Suprapubic skin (tissue), 4 donors: Measurements from ENCODE around the gene HPSE2. TPM values are rescaled to one million over a fixed set of nuclear protein-coding genes. Genes with fewer than 3 reads are reported as not detected.

Source experiments
- DNase-seq, 2 donors: peaks; one replicate each; pipeline ENCODE4 v3.0.0-alpha.2; 2019; ENCODE audit warnings: low spot score in 2 of 2
- H3K27ac ChIP-seq: fragments of 200-600 bp; sonication (generic); one replicate; pipeline ENCODE4 v1.5.1; 2019
- H3K27me3 ChIP-seq: fragments of 200-600 bp; sonication (generic); one replicate; pipeline ENCODE4 v1.5.1; 2019
- H3K36me3 ChIP-seq: fragments of 200-600 bp; sonication (generic); one replicate; pipeline ENCODE4 v1.5.1; 2019
- H3K4me1 ChIP-seq: fragments of 200-600 bp; sonication (generic); one replicate; pipeline ENCODE4 v1.5.1; 2019
- H3K4me3 ChIP-seq: fragments of 200-600 bp; sonication (generic); one replicate; pipeline ENCODE4 v1.5.1; 2019; ENCODE audit warnings: mild to moderate bottlenecking
- H3K9me3 ChIP-seq: fragments of 200-600 bp; sonication (generic); one replicate; pipeline ENCODE4 v1.5.1; 2019
- CTCF ChIP-seq, 2 donors: fragments of 200-600 bp in 1 of 2; fragments of 450-650 bp in 1 of 2; sonication (generic) in 1 of 2; IDR thresholded peaks; one replicate each; pipeline ENCODE4 v1.5.1; 2016 to 2019; ENCODE audit warnings: antibody characterized with exemption in 2 of 2, mild to moderate bottlenecking in 1 of 2, moderate library complexity in 1 of 2
- EP300 ChIP-seq: sonication (generic); formaldehyde crosslinking; IDR thresholded peaks from one replicate; pipeline ENCODE4 v1.6.1; 2017; ENCODE audit warnings: antibody characterized with exemption
- POLR2A ChIP-seq, 2 donors: fragments of 450-650 bp; IDR thresholded peaks; one replicate each; pipeline ENCODE4 v1.6.1; 2017; ENCODE audit warnings: antibody characterized with exemption in 2 of 2, mild to moderate bottlenecking in 2 of 2, moderate library complexity in 2 of 2
- POLR2AphosphoS5 ChIP-seq, 3 donors: sonication (generic); formaldehyde crosslinking; IDR thresholded peaks; one replicate each; pipeline ENCODE4 v1.6.1; 2017; ENCODE audit warnings: antibody characterized with exemption in 3 of 3
- WGBS: methylation state at CpG from one replicate; pipeline ENCODE4 v1.1.5; 2018; 5-methylcytosine and 5-hydroxymethylcytosine counted together
- total RNA-seq, 4 donors: library from RNA; depleted of rRNA; stranded (reverse); fragments of >200 nt; gene quantifications; one replicate each; pipeline ENCODE4 v1.1.0, GENCODE V29; 2016

HPSE2 gene
- total RNA-seq, 4 donors from 2014 or later: 0.95 to 1.3 (median 0.99) TPM

DNA sequence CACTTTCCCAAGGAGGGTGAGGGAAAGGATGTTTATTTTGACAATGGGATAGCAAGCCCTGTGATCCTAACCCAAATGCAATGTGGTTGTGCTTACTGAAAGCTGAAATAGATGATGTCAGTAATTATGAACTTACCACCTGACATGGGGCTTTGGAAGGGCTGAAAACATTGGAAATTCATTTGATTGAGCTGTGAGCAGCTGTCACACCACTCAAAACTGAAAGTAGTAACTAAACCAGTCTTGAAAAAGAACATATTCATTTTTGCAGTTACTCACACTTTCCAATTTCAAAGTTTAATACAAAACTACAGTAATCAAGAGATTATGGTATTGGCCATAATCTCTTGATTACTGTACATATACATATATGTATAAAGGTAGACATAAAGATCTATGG lies 633.4 kb downstream of the HPSE2 start:
- TF ChIP-seq POLR2A (IDR thresholded peaks at IDR 0.05) (no peak), POLR2AphosphoS5 (IDR thresholded peaks at IDR 0.05) (no peak), CTCF (IDR thresholded peaks at IDR 0.05) (no peak), EP300 (no peak)
- Histone ChIP-seq H3K27ac (no peak overlapping the region), H3K9me3 (no peaks in the 10 kb centered on the region), H3K27me3 (peaks cover 2% of the 10 kb centered on the region), H3K4me3 (no peak overlapping the region), H3K4me1 (no peaks in the 10 kb centered on the region), H3K36me3 (no peaks in the 10 kb centered on the region)
- no peak for DNase-seq

DNA sequence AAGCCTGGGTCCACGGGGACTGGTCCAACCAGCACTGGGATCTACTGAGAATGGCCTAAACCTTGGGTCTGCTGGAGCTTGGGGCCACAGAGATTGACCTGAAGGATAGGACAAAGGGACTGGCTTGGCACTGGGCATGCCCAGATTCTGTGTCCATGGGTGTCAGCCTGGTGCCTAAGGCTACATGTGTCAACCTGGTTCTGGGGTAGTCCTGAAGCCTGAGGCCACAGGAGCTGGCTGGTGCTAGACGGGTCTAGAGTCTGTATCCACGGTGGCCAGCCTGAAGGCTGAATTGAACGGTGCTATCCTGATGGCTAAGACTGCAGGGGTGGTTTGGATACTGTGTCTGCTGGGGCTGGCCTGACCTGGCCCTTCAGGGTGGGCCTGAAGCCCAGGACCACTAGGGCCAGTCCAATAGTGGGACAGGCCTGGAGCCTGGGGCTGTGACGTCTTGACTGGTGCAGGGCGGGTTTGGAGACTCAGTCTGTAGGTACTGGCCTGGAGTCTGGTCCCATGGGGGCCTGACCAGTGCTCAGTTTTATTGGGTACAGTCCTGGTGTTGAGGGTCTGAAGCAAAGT lies 636.5 kb downstream of the HPSE2 start:
- no peaks in the 10 kb centered on the region for H3K27me3 ChIP-seq
- H3K36me3 ChIP-seq: no peaks in the 10 kb centered on the region
- 94% methylated on average over 2 of the region's 6 CpGs for WGBS
- no peak for TF ChIP-seq EP300
- no peak for TF ChIP-seq CTCF (IDR thresholded peaks at IDR 0.05)
- no peak overlapping the region for H3K27ac ChIP-seq
- no peaks in the 10 kb centered on the region for H3K9me3 ChIP-seq
- no peaks in the 10 kb centered on the region for H3K4me1 ChIP-seq
- DNase-seq: no peak
- H3K4me3 ChIP-seq: no peak overlapping the region

GRCh38 chr10:98596404-98596803 lies 639.2 kb downstream of the HPSE2 start:
- TF ChIP-seq POLR2AphosphoS5 (IDR thresholded peaks at IDR 0.05) (no peak), POLR2A (IDR thresholded peaks at IDR 0.05) (no peak), EP300 (no peak)
- H3K36me3 ChIP-seq: no peaks in the 10 kb centered on the region
- H3K9me3 ChIP-seq: no peaks in the 10 kb centered on the region
- H3K27ac ChIP-seq: no peak overlapping the region
- no peaks in the 10 kb centered on the region for H3K4me1 ChIP-seq
- 85% methylated on average over 2 of the region's 2 CpGs for WGBS
- no peak for DNase-seq
- no peaks in the 10 kb centered on the region for H3K27me3 ChIP-seq
- H3K4me3 ChIP-seq: no peak overlapping the region

GRCh38 chr10:98589691-98590090 lies 646.0 kb downstream of the HPSE2 start:
- Histone ChIP-seq H3K4me1 (peaks cover 3% of the 10 kb centered on the region), H3K27ac (no peak overlapping the region), H3K27me3 (no peaks in the 10 kb centered on the region), H3K36me3 (no peaks in the 10 kb centered on the region), H3K4me3 (no peak overlapping the region), H3K9me3 (no peaks in the 10 kb centered on the region)
- TF ChIP-seq CTCF (IDR thresholded peaks at IDR 0.05) (no peak), POLR2A (IDR thresholded peaks at IDR 0.05) (no peak), POLR2AphosphoS5 (IDR thresholded peaks at IDR 0.05) (no peak), EP300 (no peak)
- 89% methylated on average over 2 of the region's 2 CpGs for WGBS
- DNase-seq: no peak

DNA sequence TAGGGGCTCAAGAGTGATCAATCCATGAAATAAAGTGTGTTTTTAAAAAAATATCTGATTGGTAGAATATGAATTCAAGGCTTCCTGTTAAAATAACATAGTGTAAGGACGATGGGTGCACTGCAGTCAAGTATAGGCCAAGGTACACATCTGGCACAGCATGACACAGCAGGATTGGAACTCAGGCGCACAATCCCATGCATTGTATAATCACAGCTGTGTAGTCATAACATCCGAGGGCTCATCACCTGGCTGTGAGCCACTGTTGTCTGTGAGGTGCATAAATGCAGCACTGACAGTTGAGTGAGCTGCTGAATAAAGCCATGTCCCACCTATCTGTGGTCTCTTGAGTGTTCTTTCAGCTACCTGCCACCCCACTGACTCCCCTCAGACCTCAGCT lies 646.6 kb downstream of the HPSE2 start:
- no peaks in the 10 kb centered on the region for H3K36me3 ChIP-seq
- H3K27ac ChIP-seq: no peak overlapping the region
- H3K4me1 ChIP-seq: peaks cover 3% of the 10 kb centered on the region
- no peaks in the 10 kb centered on the region for H3K9me3 ChIP-seq
- 47% methylated on average over 3 of the region's 3 CpGs for WGBS
- H3K27me3 ChIP-seq: no peaks in the 10 kb centered on the region
- no peak for DNase-seq
- H3K4me3 ChIP-seq: no peak overlapping the region
- TF ChIP-seq EP300: no peak

GRCh38 chr10:98587156-98587837 lies 648.4 kb downstream of the HPSE2 start:
- WGBS: 45% methylated on average over 2 of the region's 2 CpGs

More at GRCh38 chr10:98587156-98587837, 648.4 kb downstream of the HPSE2 start:
- H3K27ac ChIP-seq: no peak overlapping the region
- TF ChIP-seq POLR2AphosphoS5 (IDR thresholded peaks at IDR 0.05): no peak
- TF ChIP-seq POLR2A (IDR thresholded peaks at IDR 0.05): no peak
- TF ChIP-seq EP300: no peak
- no peak for TF ChIP-seq CTCF (IDR thresholded peaks at IDR 0.05)
- H3K4me3 ChIP-seq: no peak overlapping the region
- H3K9me3 ChIP-seq: no peaks in the 10 kb centered on the region
- DNase-seq: no peak
- no peaks in the 10 kb centered on the region for H3K36me3 ChIP-seq
- no peaks in the 10 kb centered on the region for H3K27me3 ChIP-seq
- peaks cover 3% of the 10 kb centered on the region for H3K4me1 ChIP-seq
